Measurements from ENCODE around the gene KLHL25. TPM values are rescaled to one million over a fixed set of nuclear protein-coding genes. Genes with fewer than 3 reads are reported as not detected.

The KLHL25 gene
- total RNA-seq, 1 donor from 2014 or later = 4.0 TPM

- Histone ChIP-seq H3K36me3 (peaks cover 10% of the 10 kb centered on the region), H3K27ac (replicated peaks) (no peak overlapping the region), H3K27me3 (ENCODE audit: low read depth) (no peaks in the 10 kb centered on the region), H3K4me3 (no peak overlapping the region), H3K4me1 (peaks cover 37% of the 10 kb centered on the region), H3K9me3 (replicated peaks) (no peaks in the 10 kb centered on the region)
- DNase-seq = no peak
- intact Hi-C loops (cut with micrococcal nuclease) = no loop called here
- TF ChIP-seq, protein P1, sequence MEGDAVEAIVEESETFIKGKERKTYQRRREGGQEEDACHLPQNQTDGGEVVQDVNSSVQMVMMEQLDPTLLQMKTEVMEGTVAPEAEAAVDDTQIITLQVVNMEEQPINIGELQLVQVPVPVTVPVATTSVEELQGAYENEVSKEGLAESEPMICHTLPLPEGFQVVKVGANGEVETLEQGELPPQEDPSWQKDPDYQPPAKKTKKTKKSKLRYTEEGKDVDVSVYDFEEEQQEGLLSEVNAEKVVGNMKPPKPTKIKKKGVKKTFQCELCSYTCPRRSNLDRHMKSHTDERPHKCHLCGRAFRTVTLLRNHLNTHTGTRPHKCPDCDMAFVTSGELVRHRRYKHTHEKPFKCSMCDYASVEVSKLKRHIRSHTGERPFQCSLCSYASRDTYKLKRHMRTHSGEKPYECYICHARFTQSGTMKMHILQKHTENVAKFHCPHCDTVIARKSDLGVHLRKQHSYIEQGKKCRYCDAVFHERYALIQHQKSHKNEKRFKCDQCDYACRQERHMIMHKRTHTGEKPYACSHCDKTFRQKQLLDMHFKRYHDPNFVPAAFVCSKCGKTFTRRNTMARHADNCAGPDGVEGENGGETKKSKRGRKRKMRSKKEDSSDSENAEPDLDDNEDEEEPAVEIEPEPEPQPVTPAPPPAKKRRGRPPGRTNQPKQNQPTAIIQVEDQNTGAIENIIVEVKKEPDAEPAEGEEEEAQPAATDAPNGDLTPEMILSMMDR (IDR thresholded peaks at IDR 0.05; ENCODE audit: borderline replicate concordance) = no peak
These were observed 25.4 kb downstream of the KLHL25 start for GRCh38 chr15:85769182-85769900.

GRCh38 chr15:85768595-85769168 lies 26.0 kb downstream of the KLHL25 start:
- no peaks in the 10 kb centered on the region for H3K27me3 ChIP-seq (ENCODE audit: low read depth)
- intact Hi-C loops (cut with micrococcal nuclease) = no loop called here
- H3K36me3 ChIP-seq = peaks cover 10% of the 10 kb centered on the region
- H3K9me3 ChIP-seq (replicated peaks) = no peaks in the 10 kb centered on the region
- TF ChIP-seq, protein P1 (IDR thresholded peaks at IDR 0.05; ENCODE audit: borderline replicate concordance) = no peak
- H3K4me3 ChIP-seq = no peak overlapping the region
- peaks cover 43% of the 10 kb centered on the region for H3K4me1 ChIP-seq
- no peak overlapping the region for H3K27ac ChIP-seq (replicated peaks)
- DNase-seq = no peak

DNA sequence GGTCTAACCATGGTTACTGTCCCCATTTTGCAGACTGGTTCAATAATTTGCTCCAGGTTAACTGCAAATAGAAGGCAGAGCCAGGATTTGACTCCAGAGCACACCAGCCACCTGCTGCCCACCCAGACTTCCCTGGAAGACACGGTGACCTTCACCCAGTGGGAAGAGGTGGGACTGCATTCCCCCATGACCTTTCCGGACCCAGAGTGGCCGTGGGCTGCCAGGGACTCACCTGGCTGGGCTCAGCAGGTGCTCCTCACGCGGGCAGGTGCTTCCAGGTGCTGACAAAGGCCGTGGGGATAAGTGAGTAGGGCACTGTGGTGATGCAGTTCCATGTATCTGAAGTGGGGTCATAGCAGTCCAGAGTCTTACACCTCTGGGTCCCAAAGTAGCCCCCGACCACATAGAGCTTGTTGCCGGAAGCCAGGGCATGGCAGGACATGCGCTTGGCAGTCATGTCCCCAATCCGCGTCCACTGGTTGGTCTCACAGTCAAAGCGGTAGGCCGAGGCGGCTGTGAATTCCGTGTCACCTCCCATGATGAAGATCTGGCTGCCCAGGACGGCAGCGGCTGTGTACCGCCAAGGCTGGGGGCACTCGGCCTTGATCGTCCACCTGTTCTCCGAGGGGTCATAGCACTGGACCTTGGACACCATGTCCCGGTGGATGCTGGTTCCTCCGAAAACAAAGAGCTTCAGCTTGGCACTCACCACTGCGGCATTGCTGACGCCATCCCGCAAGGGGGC lies 26.8 kb downstream of the KLHL25 start:
- H3K36me3 ChIP-seq = peaks cover 10% of the 10 kb centered on the region
- TF ChIP-seq, protein P1 (IDR thresholded peaks at IDR 0.05; ENCODE audit: borderline replicate concordance) = no peak
- H3K4me3 ChIP-seq = no peak overlapping the region
- no peaks in the 10 kb centered on the region for H3K9me3 ChIP-seq (replicated peaks)
- no peak for DNase-seq
- no peak overlapping the region for H3K27ac ChIP-seq (replicated peaks)
- intact Hi-C loops (cut with micrococcal nuclease) = no loop called here
- H3K4me1 ChIP-seq = peaks cover 47% of the 10 kb centered on the region
- H3K27me3 ChIP-seq (ENCODE audit: low read depth) = no peaks in the 10 kb centered on the region

- Histone ChIP-seq H3K36me3 (peaks cover 10% of the 10 kb centered on the region), H3K27me3 (ENCODE audit: low read depth) (no peaks in the 10 kb centered on the region), H3K4me3 (no peak overlapping the region), H3K9me3 (replicated peaks) (no peaks in the 10 kb centered on the region), H3K27ac (replicated peaks) (no peak overlapping the region), H3K4me1 (peaks cover 47% of the 10 kb centered on the region)
- DNase-seq = no peak
- intact Hi-C loops (cut with micrococcal nuclease) = no loop called here
- TF ChIP-seq, protein P1 (IDR thresholded peaks at IDR 0.05; ENCODE audit: borderline replicate concordance) = no peak
These were observed 28.5 kb downstream of the KLHL25 start for GRCh38 chr15:85766001-85766831.

- H3K9me3 ChIP-seq (replicated peaks) = no peaks in the 10 kb centered on the region
- peak overlapping the region; percentile 70 for H3K27ac ChIP-seq (replicated peaks)
- H3K4me3 ChIP-seq = no peak overlapping the region
- TF ChIP-seq, protein P1 (IDR thresholded peaks at IDR 0.05; ENCODE audit: borderline replicate concordance) = no peak
- H3K27me3 ChIP-seq (ENCODE audit: low read depth) = no peaks in the 10 kb centered on the region
- peaks cover 12% of the 10 kb centered on the region for H3K36me3 ChIP-seq
- DNase-seq = no peak
- intact Hi-C loops (cut with micrococcal nuclease) = no loop called here
- H3K4me1 ChIP-seq = peaks cover 46% of the 10 kb centered on the region
These were observed 30.0 kb downstream of the KLHL25 start for GRCh38 chr15:85764649-85765277.

Data from left ventricle myocardium inferior (tissue), 1 donor.